ENCODE data around the gene ANO9.
"Not testable (repeated sequence)": the region's sequence is repeated elsewhere in the genome, so short reads cannot be mapped to it uniquely, and the experiment has no call there.

The ANO9 gene

GRCh38 chr11:403021-403760 lies 38.6 kb downstream of the ANO9 start:
- Histone ChIP-seq H3K36me3 (ENCODE audit: control insufficient read depth in 1 of 2, insufficient read depth in 2 of 2, low read length in 2 of 2) (no peaks in the 10 kb centered on the region), H3K4me1 (ENCODE audit: control insufficient read depth in 1 of 2, insufficient read depth in 2 of 2, low read length in 2 of 2) (peaks cover 0 to 15% of the 10 kb centered on the region in 2 donors), H3K9me3 (ENCODE audit: control insufficient read depth in 1 of 2, low read length in 2 of 2) (no peaks in the 10 kb centered on the region), H3K27ac (ENCODE audit: low read length) (no peak overlapping the region), H3K27me3 (ENCODE audit: low read depth, low read length) (no peaks in the 10 kb centered on the region), H3K4me3 (ENCODE audit: low read depth in 1 of 2, low read length in 2 of 2) (no peak overlapping the region)

GRCh38 chr11:401196-401595 lies 40.6 kb downstream of the ANO9 start:
- H3K27ac ChIP-seq (ENCODE audit: low read length); H3K9me3 ChIP-seq (ENCODE audit: control insufficient read depth in 1 of 2, low read length in 2 of 2); H3K4me3 ChIP-seq (ENCODE audit: low read depth in 1 of 2, low read length in 2 of 2); H3K36me3 ChIP-seq (ENCODE audit: control insufficient read depth in 1 of 2, insufficient read depth in 2 of 2, low read length in 2 of 2); H3K27me3 ChIP-seq (ENCODE audit: low read depth, low read length): not testable (repeated sequence)
- peaks cover 0 to 15% of the 10 kb centered on the region in 2 donors for H3K4me1 ChIP-seq (ENCODE audit: control insufficient read depth in 1 of 2, insufficient read depth in 2 of 2, low read length in 2 of 2)

DNA sequence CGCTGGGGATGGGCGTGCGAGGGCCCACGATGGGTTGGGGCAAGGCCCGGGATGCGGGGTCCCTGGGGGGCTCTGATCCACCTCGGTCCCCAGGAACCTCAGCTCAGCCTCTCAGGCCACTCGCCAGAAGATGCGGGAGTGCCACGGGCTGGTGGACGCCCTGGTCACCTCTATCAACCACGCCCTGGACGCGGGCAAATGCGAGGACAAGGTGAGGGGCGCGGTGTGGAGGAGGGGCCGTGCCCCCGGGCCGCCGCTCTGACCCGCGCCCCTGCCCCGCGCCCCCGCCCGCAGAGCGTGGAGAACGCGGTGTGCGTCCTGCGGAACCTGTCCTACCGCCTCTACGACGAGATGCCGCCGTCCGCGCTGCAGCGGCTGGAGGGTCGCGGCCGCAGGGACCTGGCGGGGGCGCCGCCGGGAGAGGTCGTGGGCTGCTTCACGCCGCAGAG lies 41.5 kb downstream of the ANO9 start:
- Histone ChIP-seq H3K27ac (ENCODE audit: low read length) (no peak overlapping the region), H3K4me3 (ENCODE audit: low read depth in 1 of 2, low read length in 2 of 2) (no peak overlapping the region), H3K4me1 (ENCODE audit: control insufficient read depth in 1 of 2, insufficient read depth in 2 of 2, low read length in 2 of 2) (peaks cover 0 to 11% of the 10 kb centered on the region in 2 donors), H3K27me3 (ENCODE audit: low read depth, low read length) (no peaks in the 10 kb centered on the region), H3K9me3 (ENCODE audit: control insufficient read depth in 1 of 2, low read length in 2 of 2) (no peaks in the 10 kb centered on the region), H3K36me3 (ENCODE audit: control insufficient read depth in 1 of 2, insufficient read depth in 2 of 2, low read length in 2 of 2) (no peaks in the 10 kb centered on the region)

- Histone ChIP-seq H3K27me3 (ENCODE audit: low read depth, low read length) (no peaks in the 10 kb centered on the region), H3K27ac (ENCODE audit: low read length) (no peak overlapping the region), H3K36me3 (ENCODE audit: control insufficient read depth in 1 of 2, insufficient read depth in 2 of 2, low read length in 2 of 2) (no peaks in the 10 kb centered on the region)
Measured at GRCh38 chr11:399731-400211, 42.0 kb downstream of the ANO9 start.

GRCh38 chr11:398826-399225 lies 43.0 kb downstream of the ANO9 start:
- H3K4me3 ChIP-seq (ENCODE audit: low read depth in 1 of 2, low read length in 2 of 2) = no peak overlapping the region
- H3K36me3 ChIP-seq (ENCODE audit: control insufficient read depth in 1 of 2, insufficient read depth in 2 of 2, low read length in 2 of 2) = no peaks in the 10 kb centered on the region
- H3K27me3 ChIP-seq (ENCODE audit: low read depth, low read length) = no peaks in the 10 kb centered on the region
- H3K4me1 ChIP-seq (ENCODE audit: control insufficient read depth in 1 of 2, insufficient read depth in 2 of 2, low read length in 2 of 2) = peaks cover 0 to 11% of the 10 kb centered on the region in 2 donors
- H3K27ac ChIP-seq (ENCODE audit: low read length) = no peak overlapping the region
- H3K9me3 ChIP-seq (ENCODE audit: control insufficient read depth in 1 of 2, low read length in 2 of 2) = no peaks in the 10 kb centered on the region

More at GRCh38 chr11:399731-400211, 42.0 kb downstream of the ANO9 start:
- Histone ChIP-seq H3K4me1 (ENCODE audit: control insufficient read depth in 1 of 2, insufficient read depth in 2 of 2, low read length in 2 of 2) (peaks cover 0 to 11% of the 10 kb centered on the region in 2 donors), H3K4me3 (ENCODE audit: low read depth in 1 of 2, low read length in 2 of 2) (no peak overlapping the region), H3K9me3 (ENCODE audit: control insufficient read depth in 1 of 2, low read length in 2 of 2) (no peaks in the 10 kb centered on the region)

- H3K27ac ChIP-seq (ENCODE audit: low read length) = no peak overlapping the region
- H3K27me3 ChIP-seq (ENCODE audit: low read depth, low read length) = no peaks in the 10 kb centered on the region
- H3K9me3 ChIP-seq (ENCODE audit: control insufficient read depth in 1 of 2, low read length in 2 of 2) = no peaks in the 10 kb centered on the region
- H3K4me3 ChIP-seq (ENCODE audit: low read depth in 1 of 2, low read length in 2 of 2) = peak overlapping the region in 1 of 2 donors; percentile 61
- H3K4me1 ChIP-seq (ENCODE audit: control insufficient read depth in 1 of 2, insufficient read depth in 2 of 2, low read length in 2 of 2) = peaks cover 0 to 11% of the 10 kb centered on the region in 2 donors
- H3K36me3 ChIP-seq (ENCODE audit: control insufficient read depth in 1 of 2, insufficient read depth in 2 of 2, low read length in 2 of 2) = no peaks in the 10 kb centered on the region
Measured at GRCh38 chr11:396948-397548, 44.8 kb downstream of the ANO9 start.

- Histone ChIP-seq H3K9me3 (ENCODE audit: control insufficient read depth in 1 of 2, low read length in 2 of 2) (no peaks in the 10 kb centered on the region), H3K27ac (ENCODE audit: low read length) (no peak overlapping the region), H3K4me3 (ENCODE audit: low read depth in 1 of 2, low read length in 2 of 2) (peak overlapping the region in 1 of 2 donors; percentile 61), H3K4me1 (ENCODE audit: control insufficient read depth in 1 of 2, insufficient read depth in 2 of 2, low read length in 2 of 2) (peaks cover 0 to 11% of the 10 kb centered on the region in 2 donors), H3K27me3 (ENCODE audit: low read depth, low read length) (no peaks in the 10 kb centered on the region), H3K36me3 (ENCODE audit: control insufficient read depth in 1 of 2, insufficient read depth in 2 of 2, low read length in 2 of 2) (no peaks in the 10 kb centered on the region)
Measured at GRCh38 chr11:396511-396947, 45.3 kb downstream of the ANO9 start.

DNA sequence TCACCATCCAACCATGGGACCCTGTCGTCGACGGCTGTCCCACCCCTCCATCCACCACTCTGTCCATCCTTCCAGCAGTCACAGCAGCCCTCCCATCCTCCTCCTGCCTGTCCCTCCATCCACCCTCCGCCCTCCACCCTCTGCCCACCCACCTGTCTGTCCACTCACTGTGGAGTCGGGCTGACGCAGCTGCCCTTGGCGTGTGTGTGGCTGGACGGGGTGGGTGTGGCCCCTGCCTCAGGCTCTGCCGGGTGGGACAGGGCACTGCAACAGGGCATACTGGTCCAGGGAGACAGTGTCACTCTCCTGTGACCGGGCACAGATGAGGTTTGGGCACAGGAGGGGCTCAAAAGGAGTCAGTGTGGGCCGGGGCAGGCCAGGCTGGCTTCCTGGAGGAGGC lies 45.9 kb downstream of the ANO9 start:
- Histone ChIP-seq H3K36me3 (ENCODE audit: control insufficient read depth in 1 of 2, insufficient read depth in 2 of 2, low read length in 2 of 2) (no peaks in the 10 kb centered on the region), H3K27ac (ENCODE audit: low read length) (no peak overlapping the region), H3K27me3 (ENCODE audit: low read depth, low read length) (no peaks in the 10 kb centered on the region), H3K4me1 (ENCODE audit: control insufficient read depth in 1 of 2, insufficient read depth in 2 of 2, low read length in 2 of 2) (peaks cover 0 to 11% of the 10 kb centered on the region in 2 donors), H3K4me3 (ENCODE audit: low read depth in 1 of 2, low read length in 2 of 2) (no peak overlapping the region), H3K9me3 (ENCODE audit: control insufficient read depth in 1 of 2, low read length in 2 of 2) (no peaks in the 10 kb centered on the region)

- H3K9me3 ChIP-seq (ENCODE audit: control insufficient read depth in 1 of 2, low read length in 2 of 2) = no peaks in the 10 kb centered on the region
- H3K36me3 ChIP-seq (ENCODE audit: control insufficient read depth in 1 of 2, insufficient read depth in 2 of 2, low read length in 2 of 2) = no peaks in the 10 kb centered on the region
- peak overlapping the region; percentile 16 for H3K27ac ChIP-seq (ENCODE audit: low read length)
- H3K4me3 ChIP-seq (ENCODE audit: low read depth in 1 of 2, low read length in 2 of 2) = peak overlapping the region in 1 of 2 donors; percentile 46
- H3K27me3 ChIP-seq (ENCODE audit: low read depth, low read length) = no peaks in the 10 kb centered on the region
- peaks cover 0 to 11% of the 10 kb centered on the region in 2 donors for H3K4me1 ChIP-seq (ENCODE audit: control insufficient read depth in 1 of 2, insufficient read depth in 2 of 2, low read length in 2 of 2)
Measured at GRCh38 chr11:394858-395655, 46.8 kb downstream of the ANO9 start.

- Histone ChIP-seq H3K4me3 (ENCODE audit: low read depth in 1 of 2, low read length in 2 of 2) (peak within 1 kb of the TSS in 1 of 2 donors; percentile 46), H3K36me3 (ENCODE audit: control insufficient read depth in 1 of 2, insufficient read depth in 2 of 2, low read length in 2 of 2) (no peaks in the 10 kb centered on the region), H3K27ac (ENCODE audit: low read length) (peak within 1 kb of the TSS; percentile 60), H3K4me1 (ENCODE audit: control insufficient read depth in 1 of 2, insufficient read depth in 2 of 2, low read length in 2 of 2) (peaks cover 0 to 11% of the 10 kb centered on the region in 2 donors), H3K9me3 (ENCODE audit: control insufficient read depth in 1 of 2, low read length in 2 of 2) (no peaks in the 10 kb centered on the region), H3K27me3 (ENCODE audit: low read depth, low read length) (no peaks in the 10 kb centered on the region)
Measured at GRCh38 chr11:394034-394857, 47.6 kb downstream of the ANO9 start, which contains the start of gene PKP3. Gene PKP3 (plus strand): TSS chr11:394209. CDS start chr11:394293, 84 bp downstream.
